ENCODE results near the gene SRL. TPM values are rescaled to one million over a fixed set of nuclear protein-coding genes. Genes with fewer than 3 reads are reported as not detected.

The SRL gene
- polyA plus RNA-seq, 1 donor from 2014 or later = not detected

GRCh38 chr16:4233431-4233830 is 8.4 kb downstream of the SRL start:
- TF ChIP-seq CTCF (IDR thresholded peaks at IDR 0.05; ENCODE audit: poor library complexity, severe bottlenecking) (no peak), EP300 (conservative IDR thresholded peaks at IDR 0.05; ENCODE audit: poor library complexity, severe bottlenecking) (no peak), POLR2AphosphoS5 (IDR thresholded peaks at IDR 0.05) (no peak), TAF1 (IDR thresholded peaks at IDR 0.05; ENCODE audit: low read depth) (no peak), EZH2 (IDR thresholded peaks at IDR 0.05; ENCODE audit: borderline replicate concordance, insufficient read depth, low read length, poor library complexity, severe bottlenecking) (no peak), REST (IDR thresholded peaks at IDR 0.05; ENCODE audit: borderline replicate concordance) (no peak), RAD21 (conservative IDR thresholded peaks at IDR 0.05) (no peak), MXI1 (conservative IDR thresholded peaks at IDR 0.05; ENCODE audit: poor library complexity, severe bottlenecking) (no peak), SMC3 (conservative IDR thresholded peaks at IDR 0.05; ENCODE audit: poor library complexity) (no peak)
- Histone ChIP-seq H3K27me3 (ENCODE audit: insufficient read depth, low read depth, low read length) (no peaks in the 10 kb centered on the region), H3K9me2 (ENCODE audit: insufficient read depth, low read length) (no peaks in the 10 kb centered on the region), H3K9ac (ENCODE audit: low read length) (no peak overlapping the region), H3F3A (ENCODE audit: insufficient read depth, low read length, poor library complexity, severe bottlenecking) (no peaks in the 10 kb centered on the region), H2AFZ (ENCODE audit: low read depth, low read length) (no peak overlapping the region), H3K9me3 (ENCODE audit: low read length) (no peaks in the 10 kb centered on the region), H3K36me3 (ENCODE audit: insufficient read depth, low read length) (no peaks in the 10 kb centered on the region), H3K79me2 (replicated peaks; ENCODE audit: insufficient read depth, low read length) (no peaks in the 10 kb centered on the region), H3K4me2 (ENCODE audit: low read length) (no peak overlapping the region), H4K20me1 (ENCODE audit: insufficient read depth) (no peaks in the 10 kb centered on the region), H3K27ac (ENCODE audit: low read length) (no peak overlapping the region), H3K4me3 (ENCODE audit: low read length) (no peak overlapping the region)

- H3K4me2 ChIP-seq (ENCODE audit: low read length) = no peak overlapping the region
- no peaks in the 10 kb centered on the region for H3K36me3 ChIP-seq (ENCODE audit: insufficient read depth, low read length)
- H4K20me1 ChIP-seq (ENCODE audit: insufficient read depth) = no peaks in the 10 kb centered on the region
- H3K4me3 ChIP-seq (ENCODE audit: low read length) = no peak overlapping the region
- H3K27ac ChIP-seq (ENCODE audit: low read length) = no peak overlapping the region
- no peak overlapping the region for H3K9ac ChIP-seq (ENCODE audit: low read length)
- no peaks in the 10 kb centered on the region for H3K9me3 ChIP-seq (ENCODE audit: low read length)
- H3K9me2 ChIP-seq (ENCODE audit: insufficient read depth, low read length) = no peaks in the 10 kb centered on the region
- H3K79me2 ChIP-seq (replicated peaks; ENCODE audit: insufficient read depth, low read length) = no peaks in the 10 kb centered on the region
- TF ChIP-seq EP300 (conservative IDR thresholded peaks at IDR 0.05; ENCODE audit: poor library complexity, severe bottlenecking) (no peak), REST (IDR thresholded peaks at IDR 0.05; ENCODE audit: borderline replicate concordance) (no peak), TAF1 (IDR thresholded peaks at IDR 0.05; ENCODE audit: low read depth) (no peak), EZH2 (IDR thresholded peaks at IDR 0.05; ENCODE audit: borderline replicate concordance, insufficient read depth, low read length, poor library complexity, severe bottlenecking) (no peak), POLR2AphosphoS5 (IDR thresholded peaks at IDR 0.05) (no peak), SMC3 (conservative IDR thresholded peaks at IDR 0.05; ENCODE audit: poor library complexity) (no peak), MXI1 (conservative IDR thresholded peaks at IDR 0.05; ENCODE audit: poor library complexity, severe bottlenecking) (no peak), CTCF (IDR thresholded peaks at IDR 0.05; ENCODE audit: poor library complexity, severe bottlenecking) (no peak), RAD21 (conservative IDR thresholded peaks at IDR 0.05) (no peak)
- no peaks in the 10 kb centered on the region for H3F3A ChIP-seq (ENCODE audit: insufficient read depth, low read length, poor library complexity, severe bottlenecking)
- no peak overlapping the region for H2AFZ ChIP-seq (ENCODE audit: low read depth, low read length)
- H3K27me3 ChIP-seq (ENCODE audit: insufficient read depth, low read depth, low read length) = no peaks in the 10 kb centered on the region
These were observed 9.1 kb downstream of the SRL start for GRCh38 chr16:4232541-4233386.
